Tibial artery (tissue), 4 donors: ENCODE measurements around the gene PRPH2.
"Not testable (repeated sequence)": the region's sequence is repeated elsewhere in the genome, so short reads cannot be mapped to it uniquely, and the experiment has no call there.

Experiments used
- DNase-seq, 2 donors: peaks; one replicate each; pipeline ENCODE4 v3.0.0-alpha.2; 2019
- H3K27ac ChIP-seq, 2 donors: fragments of 200-600 bp; sonication (generic) in 1 of 2; 1 replicate in 1 of 2; 2 replicates in 1 of 2; pipeline ENCODE4 v1.5.1; 2018 to 2019; ENCODE audit warnings: mild to moderate bottlenecking in 1 of 2
- H3K27me3 ChIP-seq, 2 donors: fragments of 200-600 bp; sonication (generic) in 1 of 2; one replicate each; pipeline versions ENCODE4 v1.5.1 to v1.6.0; 2016 to 2019
- H3K36me3 ChIP-seq, 3 donors: fragments of 200-600 bp; sonication (generic) in 2 of 3; one replicate each; pipeline ENCODE4 v1.5.1; 2016 to 2019; ENCODE audit warnings: mild to moderate bottlenecking in 2 of 3
- H3K4me1 ChIP-seq, 4 donors: fragments of 200-600 bp; sonication (generic) in 2 of 4; 1 replicate in 3 of 4; 2 replicates in 1 of 4; pipeline ENCODE4 v1.5.1; 2016 to 2019
- H3K4me3 ChIP-seq, 2 donors: fragments of 200-600 bp; sonication (generic) in 1 of 2; 1 replicate in 1 of 2; 2 replicates in 1 of 2; pipeline ENCODE4 v1.5.1; 2018 to 2019; ENCODE audit warnings: mild to moderate bottlenecking in 2 of 2
- H3K9me3 ChIP-seq, 3 donors: fragments of 200-600 bp; sonication (generic) in 1 of 3; one replicate each; pipeline ENCODE4 v1.5.1; 2016 to 2019
- CTCF ChIP-seq, 2 experiments: fragments of 200-600 bp in 1 of 2; fragments of 450-650 bp in 1 of 2; IDR thresholded peaks; one replicate each; pipeline ENCODE4 v1.5.1; 2017 to 2019; ENCODE audit warnings: antibody characterized with exemption in 2 of 2, mild to moderate bottlenecking in 1 of 2, moderate library complexity in 1 of 2
- intact Hi-C: fragments of 100-400 bp; cut with DNase I; formaldehyde crosslinking; loops from one replicate; pipeline ENCODE4 v1.15.0; 2023; ENCODE audit warnings: low total_unique reads

Gene PRPH2

DNA sequence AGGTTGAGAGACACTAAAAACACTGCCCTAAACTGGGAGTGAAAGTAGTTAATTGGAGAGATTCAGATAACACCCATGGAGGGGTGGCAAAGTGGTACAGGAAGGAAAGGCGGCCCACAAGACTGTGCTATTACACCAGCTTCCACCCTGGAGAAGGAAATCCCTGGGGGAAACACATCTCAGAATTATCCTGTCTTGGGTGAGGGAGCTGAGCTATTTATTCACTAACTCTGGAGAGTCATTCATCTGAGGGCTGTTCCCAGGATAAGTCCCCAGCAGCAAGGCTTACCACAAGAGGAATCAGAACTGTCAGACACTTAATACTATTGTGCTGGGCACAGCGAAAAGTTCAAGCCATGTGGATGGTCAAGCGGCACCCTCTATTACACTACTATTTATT is 13.6 kb upstream of the PRPH2 start:
- Histone ChIP-seq H3K27me3 (peaks cover 0 to 14% of the 10 kb centered on the region in 2 donors), H3K36me3 (no peaks in the 10 kb centered on the region), H3K9me3 (no peaks in the 10 kb centered on the region), H3K4me1 (no peaks in the 10 kb centered on the region), H3K4me3 (no peak overlapping the region), H3K27ac (no peak overlapping the region)
- DNase-seq = no peak
- no peak for TF ChIP-seq CTCF (IDR thresholded peaks at IDR 0.05)
- intact Hi-C loops = no loop called here

- DNase-seq, intact Hi-C loops, H3K36me3 ChIP-seq, H3K4me1 ChIP-seq, H3K27ac ChIP-seq, H3K4me3 ChIP-seq, H3K9me3 ChIP-seq: not testable (repeated sequence)
- peaks cover 0 to 14% of the 10 kb centered on the region in 2 donors for H3K27me3 ChIP-seq
These were observed 11.6 kb upstream of the PRPH2 start for GRCh38 chr6:42733867-42734481.

DNA sequence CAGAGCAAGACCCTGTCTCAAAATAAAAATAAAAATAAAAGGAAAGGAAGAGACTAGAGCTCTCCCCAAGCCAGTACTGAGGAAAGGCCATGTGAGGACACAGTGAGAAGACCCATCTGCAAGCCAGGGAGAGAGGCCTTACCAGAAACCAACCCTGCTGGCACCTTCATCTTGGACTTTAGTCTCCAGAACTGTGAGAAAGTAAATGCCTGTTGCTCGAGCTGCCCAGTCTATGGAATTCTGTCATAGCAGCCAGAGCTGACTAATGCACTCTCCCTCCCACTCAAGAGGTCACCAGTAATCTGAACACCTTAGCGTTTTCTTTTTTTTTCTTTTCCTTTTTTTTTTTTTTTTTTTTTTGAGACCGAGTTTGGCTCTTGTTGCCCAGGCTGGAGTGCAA is 7.3 kb upstream of the PRPH2 start:
- Histone ChIP-seq H3K27ac (no peak overlapping the region), H3K4me3 (no peak overlapping the region), H3K36me3 (no peaks in the 10 kb centered on the region), H3K9me3 (no peaks in the 10 kb centered on the region), H3K4me1 (peaks cover 0 to 15% (median 5%) of the 10 kb centered on the region in 4 donors), H3K27me3 (no peaks in the 10 kb centered on the region)
- no peak for TF ChIP-seq CTCF (IDR thresholded peaks at IDR 0.05)
- DNase-seq = no peak
- intact Hi-C loops = loop anchor here (5.0 kb wide), 2 partner anchors 67 to 148 kb away; partner anchors contain the start of gene RPL7L1

DNA sequence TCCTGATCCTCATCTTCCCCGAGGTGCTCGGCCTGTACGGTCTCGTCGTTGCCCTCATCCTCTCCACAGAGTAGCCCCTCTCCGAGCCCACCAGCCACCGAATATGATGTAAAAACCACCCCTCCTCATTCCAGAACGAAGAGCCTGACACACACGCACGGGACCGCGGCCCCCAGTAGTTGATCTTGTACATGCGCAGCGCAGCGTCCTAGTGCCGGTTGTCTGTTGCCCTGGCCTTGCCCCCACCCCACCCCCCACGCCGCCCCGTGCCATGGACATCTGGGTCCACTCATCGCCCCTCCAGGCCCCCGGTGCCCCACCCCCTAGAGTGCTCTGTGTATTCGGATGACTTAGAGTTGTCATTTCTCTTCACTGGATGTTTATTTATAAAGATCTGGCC is 5.2 kb upstream of the PRPH2 start:
- H3K4me3 ChIP-seq = peak overlapping the region; percentile 52 to 71
- peaks cover 0 to 15% (median 5%) of the 10 kb centered on the region in 4 donors for H3K4me1 ChIP-seq
- H3K9me3 ChIP-seq = no peaks in the 10 kb centered on the region
- H3K27ac ChIP-seq = peak overlapping the region; percentile 67 to 76
- intact Hi-C loops = loop anchor here (5.0 kb wide), 2 partner anchors 65 to 150 kb away; partner anchors contain the start of gene RPL7L1
- no peaks in the 10 kb centered on the region for H3K36me3 ChIP-seq
- no peak for TF ChIP-seq CTCF (IDR thresholded peaks at IDR 0.05)
- DNase-seq = no peak
- no peaks in the 10 kb centered on the region for H3K27me3 ChIP-seq

GRCh38 chr6:42727087-42727611 is 4.8 kb upstream of the PRPH2 start:
- no peak for TF ChIP-seq CTCF (IDR thresholded peaks at IDR 0.05)
- no peaks in the 10 kb centered on the region for H3K36me3 ChIP-seq
- intact Hi-C loops = loop anchor here (5.0 kb wide), 2 partner anchors 65 to 150 kb away; partner anchors contain the start of gene RPL7L1
- no peaks in the 10 kb centered on the region for H3K9me3 ChIP-seq
- peaks cover 0 to 15% (median 5%) of the 10 kb centered on the region in 4 donors for H3K4me1 ChIP-seq
- peak overlapping the region; percentile 52 to 71 for H3K4me3 ChIP-seq
- no peaks in the 10 kb centered on the region for H3K27me3 ChIP-seq
- DNase-seq = no peak
- H3K27ac ChIP-seq = peak overlapping the region; percentile 67 to 76

DNA sequence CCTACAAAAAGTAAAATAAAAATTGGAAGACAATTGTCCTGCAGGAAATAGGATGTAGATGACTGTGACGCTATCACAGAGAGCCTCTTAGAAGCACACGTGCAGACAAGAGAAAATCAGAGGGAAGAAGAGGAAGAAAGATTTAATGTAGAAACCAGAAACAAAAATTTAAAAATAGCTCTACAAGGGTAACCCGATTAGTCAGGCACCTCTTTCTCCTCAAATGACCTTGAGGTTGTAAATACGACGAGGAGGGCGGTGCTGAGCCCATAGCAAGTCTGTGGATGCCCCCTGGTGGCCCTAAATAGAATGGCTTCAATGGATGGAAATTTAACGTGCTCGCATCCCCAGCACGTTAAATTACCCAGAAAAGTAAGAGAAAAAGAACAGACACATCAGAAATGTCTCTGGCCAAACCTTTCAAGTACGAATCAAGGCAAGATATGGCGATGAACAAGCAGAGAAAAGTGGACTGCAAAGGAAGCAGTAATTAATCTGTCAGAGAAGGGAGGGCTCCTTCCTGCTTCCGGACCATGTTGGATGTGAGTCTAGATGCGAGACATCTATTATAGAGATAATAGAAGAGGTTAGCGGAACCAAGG is 4.2 kb upstream of the PRPH2 start:
- peak; percentile 79 to 85 for DNase-seq
- H3K27me3 ChIP-seq = no peaks in the 10 kb centered on the region
- H3K4me3 ChIP-seq = peak overlapping the region; percentile 52 to 71
- no peaks in the 10 kb centered on the region for H3K36me3 ChIP-seq
- no peaks in the 10 kb centered on the region for H3K9me3 ChIP-seq
- H3K4me1 ChIP-seq = peaks cover 0 to 15% (median 5%) of the 10 kb centered on the region in 4 donors
- TF ChIP-seq CTCF (IDR thresholded peaks at IDR 0.05) = peak; percentile 83 to 91
- intact Hi-C loops = loop anchor here (5.0 kb wide), 2 partner anchors 64 to 151 kb away; partner anchors contain the start of gene RPL7L1
- peak overlapping the region; percentile 67 to 76 for H3K27ac ChIP-seq
